Measurements from ENCODE around the gene NOD2.

NOD2 gene

GRCh38 chr16:50704245-50704644 is 10.8 kb downstream of the NOD2 start:
- Mint-ChIP-seq H3K27me3 (ENCODE audit: low read depth) (peaks cover 11% of the 10 kb centered on the region), H3K4me3 (no peak overlapping the region)
- TF ChIP-seq CTCF (IDR thresholded peaks at IDR 0.05; ENCODE audit: unreplicated experiment in 3 of 3) = no peak

GRCh38 chr16:50705436-50706110 is 12.2 kb downstream of the NOD2 start:
- TF ChIP-seq CTCF (IDR thresholded peaks at IDR 0.05; ENCODE audit: unreplicated experiment in 3 of 3) = no peak
- Mint-ChIP-seq H3K27me3 (ENCODE audit: low read depth) (peaks cover 7% of the 10 kb centered on the region), H3K4me1 (peaks cover 21% of the 10 kb centered on the region), H3K27ac (no peak overlapping the region), H3K36me3 (ENCODE audit: low read depth) (peaks cover 7% of the 10 kb centered on the region), H3K9me3 (peaks cover 18% of the 10 kb centered on the region), H3K4me3 (no peak overlapping the region)

More at GRCh38 chr16:50704245-50704644, 10.8 kb downstream of the NOD2 start:
- peaks cover 7% of the 10 kb centered on the region for H3K36me3 Mint-ChIP-seq (ENCODE audit: low read depth)
- H3K4me1 Mint-ChIP-seq = peaks cover 28% of the 10 kb centered on the region
- peaks cover 18% of the 10 kb centered on the region for H3K9me3 Mint-ChIP-seq
- no peak overlapping the region for H3K27ac Mint-ChIP-seq

GRCh38 chr16:50706250-50706649 is 12.8 kb downstream of the NOD2 start:
- Mint-ChIP-seq H3K27me3 (ENCODE audit: low read depth) (peaks cover 7% of the 10 kb centered on the region), H3K9me3 (peaks cover 18% of the 10 kb centered on the region), H3K36me3 (ENCODE audit: low read depth) (peaks cover 7% of the 10 kb centered on the region), H3K27ac (no peak overlapping the region), H3K4me3 (no peak overlapping the region), H3K4me1 (peaks cover 14% of the 10 kb centered on the region)
- no peak for TF ChIP-seq CTCF (IDR thresholded peaks at IDR 0.05; ENCODE audit: unreplicated experiment in 3 of 3)

- peaks cover 7% of the 10 kb centered on the region for H3K27me3 Mint-ChIP-seq (ENCODE audit: low read depth)
- H3K9me3 Mint-ChIP-seq = peaks cover 14% of the 10 kb centered on the region
- peaks cover 7% of the 10 kb centered on the region for H3K4me1 Mint-ChIP-seq
- TF ChIP-seq CTCF (IDR thresholded peaks at IDR 0.05; ENCODE audit: unreplicated experiment in 3 of 3) = no peak
- H3K36me3 Mint-ChIP-seq (ENCODE audit: low read depth) = peaks cover 7% of the 10 kb centered on the region
- H3K4me3 Mint-ChIP-seq = no peak overlapping the region
- no peak overlapping the region for H3K27ac Mint-ChIP-seq
Measured at GRCh38 chr16:50708373-50709060, 15.1 kb downstream of the NOD2 start.

GRCh38 chr16:50709061-50709684 is 15.8 kb downstream of the NOD2 start:
- Mint-ChIP-seq H3K4me1 (peaks cover 8% of the 10 kb centered on the region), H3K27ac (no peak overlapping the region), H3K27me3 (ENCODE audit: low read depth) (peaks cover 7% of the 10 kb centered on the region), H3K4me3 (no peak overlapping the region), H3K36me3 (ENCODE audit: low read depth) (peaks cover 3% of the 10 kb centered on the region), H3K9me3 (peaks cover 10% of the 10 kb centered on the region)
- TF ChIP-seq CTCF (IDR thresholded peaks at IDR 0.05; ENCODE audit: unreplicated experiment in 3 of 3) = no peak
